ENCODE data around the gene DDX55.

DNA sequence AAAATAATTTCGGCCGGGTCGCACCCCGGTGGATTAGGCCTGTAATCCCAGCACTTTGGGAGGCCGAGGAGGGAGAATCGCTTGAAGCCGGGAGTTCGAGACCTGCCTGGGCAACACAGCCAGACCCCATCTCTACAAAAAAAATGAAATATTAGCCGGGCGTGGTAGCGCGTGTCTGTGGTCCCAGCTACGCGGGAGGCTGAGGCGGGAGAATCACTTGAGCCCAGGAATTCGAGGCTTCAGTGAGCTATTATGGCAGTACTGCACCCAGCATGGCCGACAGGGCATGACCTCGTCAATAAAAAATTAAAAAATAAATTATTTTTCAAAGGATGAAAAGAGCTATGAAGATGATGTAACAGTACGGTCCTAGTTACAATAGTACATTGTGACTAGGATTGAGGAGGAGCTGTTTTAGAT is 32.3 kb downstream of the DDX55 start:
- TF ChIP-seq, protein P1, sequence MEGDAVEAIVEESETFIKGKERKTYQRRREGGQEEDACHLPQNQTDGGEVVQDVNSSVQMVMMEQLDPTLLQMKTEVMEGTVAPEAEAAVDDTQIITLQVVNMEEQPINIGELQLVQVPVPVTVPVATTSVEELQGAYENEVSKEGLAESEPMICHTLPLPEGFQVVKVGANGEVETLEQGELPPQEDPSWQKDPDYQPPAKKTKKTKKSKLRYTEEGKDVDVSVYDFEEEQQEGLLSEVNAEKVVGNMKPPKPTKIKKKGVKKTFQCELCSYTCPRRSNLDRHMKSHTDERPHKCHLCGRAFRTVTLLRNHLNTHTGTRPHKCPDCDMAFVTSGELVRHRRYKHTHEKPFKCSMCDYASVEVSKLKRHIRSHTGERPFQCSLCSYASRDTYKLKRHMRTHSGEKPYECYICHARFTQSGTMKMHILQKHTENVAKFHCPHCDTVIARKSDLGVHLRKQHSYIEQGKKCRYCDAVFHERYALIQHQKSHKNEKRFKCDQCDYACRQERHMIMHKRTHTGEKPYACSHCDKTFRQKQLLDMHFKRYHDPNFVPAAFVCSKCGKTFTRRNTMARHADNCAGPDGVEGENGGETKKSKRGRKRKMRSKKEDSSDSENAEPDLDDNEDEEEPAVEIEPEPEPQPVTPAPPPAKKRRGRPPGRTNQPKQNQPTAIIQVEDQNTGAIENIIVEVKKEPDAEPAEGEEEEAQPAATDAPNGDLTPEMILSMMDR (IDR thresholded peaks at IDR 0.05; ENCODE audit: insufficient read depth, low read length, poor library complexity, severe bottlenecking): no peak
- TF ChIP-seq EZH2phosphoT487 (conservative IDR thresholded peaks at IDR 0.05; ENCODE audit: low read length): no peak

All from SU-DHL-6 (cell line).